Measurements from ENCODE around the gene CTXND2.
"Not testable (repeated sequence)": the region's sequence is repeated elsewhere in the genome, so short reads cannot be mapped to it uniquely, and the experiment has no call there.

DNA sequence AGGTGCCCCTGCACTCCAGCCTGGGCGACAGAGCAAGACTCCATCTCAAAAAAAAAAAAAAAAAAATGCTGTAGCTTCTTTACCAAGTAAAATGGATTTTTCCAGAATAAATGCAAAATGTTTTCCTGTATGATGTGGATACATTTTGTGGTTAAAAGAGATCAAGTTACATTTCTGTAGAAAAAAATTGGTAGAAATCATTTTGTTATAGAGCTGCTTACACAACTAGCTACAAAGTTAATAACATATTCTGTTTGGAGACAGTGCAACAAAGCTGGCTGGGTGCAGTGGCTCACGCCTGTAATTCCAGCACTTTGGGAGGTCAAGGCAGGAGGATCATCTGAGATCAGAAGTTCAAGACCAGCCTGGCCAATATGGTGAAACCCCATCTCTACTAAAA lies 8.0 kb upstream of the CTXND2 start:
- TF ChIP-seq ZNF83 (CRISPR knock-in tag; IDR thresholded peaks at IDR 0.05; ENCODE audit: borderline replicate concordance); NR3C1 (CRISPR knock-in tag; IDR thresholded peaks at IDR 0.05); SUZ12 (IDR thresholded peaks at IDR 0.05; ENCODE audit: low read depth, low read length); NR2F6 (IDR thresholded peaks at IDR 0.05); NR2F6 (CRISPR knock-in tag; IDR thresholded peaks at IDR 0.05); YY1 (IDR thresholded peaks at IDR 0.05; ENCODE audit: insufficient read depth, insufficient replicate concordance, low read depth, low read length); ZNF136 (CRISPR knock-in tag; IDR thresholded peaks at IDR 0.05; ENCODE audit: low read depth); MTA1 (CRISPR knock-in tag; IDR thresholded peaks at IDR 0.05; ENCODE audit: borderline replicate concordance); GZF1 (CRISPR knock-in tag; IDR thresholded peaks at IDR 0.05); PHF8 (CRISPR knock-in tag; IDR thresholded peaks at IDR 0.05): not testable (repeated sequence)
- TF ChIP-seq, protein P1, sequence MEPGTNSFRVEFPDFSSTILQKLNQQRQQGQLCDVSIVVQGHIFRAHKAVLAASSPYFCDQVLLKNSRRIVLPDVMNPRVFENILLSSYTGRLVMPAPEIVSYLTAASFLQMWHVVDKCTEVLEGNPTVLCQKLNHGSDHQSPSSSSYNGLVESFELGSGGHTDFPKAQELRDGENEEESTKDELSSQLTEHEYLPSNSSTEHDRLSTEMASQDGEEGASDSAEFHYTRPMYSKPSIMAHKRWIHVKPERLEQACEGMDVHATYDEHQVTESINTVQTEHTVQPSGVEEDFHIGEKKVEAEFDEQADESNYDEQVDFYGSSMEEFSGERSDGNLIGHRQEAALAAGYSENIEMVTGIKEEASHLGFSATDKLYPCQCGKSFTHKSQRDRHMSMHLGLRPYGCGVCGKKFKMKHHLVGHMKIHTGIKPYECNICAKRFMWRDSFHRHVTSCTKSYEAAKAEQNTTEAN (CRISPR knock-in tag; conservative IDR thresholded peaks at IDR 0.05), result not testable (repeated sequence)
- TF ChIP-seq, protein P2, sequence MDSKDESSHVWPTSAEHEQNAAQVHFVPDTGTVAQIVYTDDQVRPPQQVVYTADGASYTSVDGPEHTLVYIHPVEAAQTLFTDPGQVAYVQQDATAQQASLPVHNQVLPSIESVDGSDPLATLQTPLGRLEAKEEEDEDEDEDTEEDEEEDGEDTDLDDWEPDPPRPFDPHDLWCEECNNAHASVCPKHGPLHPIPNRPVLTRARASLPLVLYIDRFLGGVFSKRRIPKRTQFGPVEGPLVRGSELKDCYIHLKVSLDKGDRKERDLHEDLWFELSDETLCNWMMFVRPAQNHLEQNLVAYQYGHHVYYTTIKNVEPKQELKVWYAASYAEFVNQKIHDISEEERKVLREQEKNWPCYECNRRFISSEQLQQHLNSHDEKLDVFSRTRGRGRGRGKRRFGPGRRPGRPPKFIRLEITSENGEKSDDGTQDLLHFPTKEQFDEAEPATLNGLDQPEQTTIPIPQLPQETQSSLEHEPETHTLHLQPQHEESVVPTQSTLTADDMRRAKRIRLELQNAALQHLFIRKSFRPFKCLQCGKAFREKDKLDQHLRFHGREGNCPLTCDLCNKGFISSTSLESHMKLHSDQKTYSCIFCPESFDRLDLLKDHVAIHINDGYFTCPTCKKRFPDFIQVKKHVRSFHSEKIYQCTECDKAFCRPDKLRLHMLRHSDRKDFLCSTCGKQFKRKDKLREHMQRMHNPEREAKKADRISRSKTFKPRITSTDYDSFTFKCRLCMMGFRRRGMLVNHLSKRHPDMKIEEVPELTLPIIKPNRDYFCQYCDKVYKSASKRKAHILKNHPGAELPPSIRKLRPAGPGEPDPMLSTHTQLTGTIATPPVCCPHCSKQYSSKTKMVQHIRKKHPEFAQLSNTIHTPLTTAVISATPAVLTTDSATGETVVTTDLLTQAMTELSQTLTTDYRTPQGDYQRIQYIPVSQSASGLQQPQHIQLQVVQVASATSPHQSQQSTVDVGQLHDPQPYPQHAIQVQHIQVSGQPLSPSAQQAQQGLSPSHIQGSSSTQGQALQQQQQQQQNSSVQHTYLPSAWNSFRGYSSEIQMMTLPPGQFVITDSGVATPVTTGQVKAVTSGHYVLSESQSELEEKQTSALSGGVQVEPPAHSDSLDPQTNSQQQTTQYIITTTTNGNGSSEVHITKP (CRISPR knock-in tag; IDR thresholded peaks at IDR 0.05; ENCODE audit: low read depth), result not testable (repeated sequence)
- TF ChIP-seq, protein P3, sequence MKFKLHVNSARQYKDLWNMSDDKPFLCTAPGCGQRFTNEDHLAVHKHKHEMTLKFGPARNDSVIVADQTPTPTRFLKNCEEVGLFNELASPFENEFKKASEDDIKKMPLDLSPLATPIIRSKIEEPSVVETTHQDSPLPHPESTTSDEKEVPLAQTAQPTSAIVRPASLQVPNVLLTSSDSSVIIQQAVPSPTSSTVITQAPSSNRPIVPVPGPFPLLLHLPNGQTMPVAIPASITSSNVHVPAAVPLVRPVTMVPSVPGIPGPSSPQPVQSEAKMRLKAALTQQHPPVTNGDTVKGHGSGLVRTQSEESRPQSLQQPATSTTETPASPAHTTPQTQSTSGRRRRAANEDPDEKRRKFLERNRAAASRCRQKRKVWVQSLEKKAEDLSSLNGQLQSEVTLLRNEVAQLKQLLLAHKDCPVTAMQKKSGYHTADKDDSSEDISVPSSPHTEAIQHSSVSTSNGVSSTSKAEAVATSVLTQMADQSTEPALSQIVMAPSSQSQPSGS (CRISPR knock-in tag; IDR thresholded peaks at IDR 0.05), result not testable (repeated sequence)
- TF ChIP-seq, protein P4, sequence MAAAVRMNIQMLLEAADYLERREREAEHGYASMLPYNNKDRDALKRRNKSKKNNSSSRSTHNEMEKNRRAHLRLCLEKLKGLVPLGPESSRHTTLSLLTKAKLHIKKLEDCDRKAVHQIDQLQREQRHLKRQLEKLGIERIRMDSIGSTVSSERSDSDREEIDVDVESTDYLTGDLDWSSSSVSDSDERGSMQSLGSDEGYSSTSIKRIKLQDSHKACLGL (CRISPR knock-in tag; IDR thresholded peaks at IDR 0.05), result not testable (repeated sequence)
